HG03196 (cell line): ENCODE measurements around the gene FAT1.

Experiments
- ATAC-seq: cut with Tn5 transposase; IDR thresholded peaks from one replicate; pipeline ENCODE4 v1.9.1; 2021; ENCODE audit not compliant: unreplicated experiment

FAT1 gene

GRCh38 chr4:186570193-186570996, 153.3 kb downstream of the FAT1 start:
- ATAC-seq, result no peak

- no peak for ATAC-seq
Observed at GRCh38 chr4:186569533-186570192, 154.0 kb downstream of the FAT1 start.

- no peak for ATAC-seq
Observed at GRCh38 chr4:186566068-186566467, 157.6 kb downstream of the FAT1 start.

GRCh38 chr4:186563761-186564160, 159.9 kb downstream of the FAT1 start:
- ATAC-seq, result no peak

GRCh38 chr4:186561748-186562147, 161.9 kb downstream of the FAT1 start:
- no peak for ATAC-seq

GRCh38 chr4:186560647-186561046, 163.0 kb downstream of the FAT1 start:
- no peak for ATAC-seq

GRCh38 chr4:186557486-186557885, 166.2 kb downstream of the FAT1 start:
- ATAC-seq, result no peak

GRCh38 chr4:186557061-186557460, 166.6 kb downstream of the FAT1 start:
- ATAC-seq, result no peak

GRCh38 chr4:186554914-186555827, 168.5 kb downstream of the FAT1 start, which contains the start of gene MTNR1A:
Gene MTNR1A, minus strand, starts transcription at chr4:186555567. Its CDS starts 202 bp downstream, at chr4:186555365.
- ATAC-seq, result no peak

- no peak for ATAC-seq
Observed at GRCh38 chr4:186554539-186554913, 169.1 kb downstream of the FAT1 start.

- ATAC-seq, result no peak
Observed at GRCh38 chr4:186553717-186554116, 169.9 kb downstream of the FAT1 start.

- ATAC-seq, result no peak
Observed at GRCh38 chr4:186551849-186552248, 171.8 kb downstream of the FAT1 start.

- no peak for ATAC-seq
Observed at GRCh38 chr4:186545436-186545835, 178.2 kb downstream of the FAT1 start.

GRCh38 chr4:186543206-186543605, 180.4 kb downstream of the FAT1 start:
- ATAC-seq, result no peak

- no peak for ATAC-seq
Observed at GRCh38 chr4:186541801-186542200, 181.9 kb downstream of the FAT1 start.

- no peak for ATAC-seq
Observed at GRCh38 chr4:186537843-186538521, 185.7 kb downstream of the FAT1 start.
